GM12864 (cell line): ENCODE results near the gene ZBTB3.
"Not testable (repeated sequence)": the region's sequence is repeated elsewhere in the genome, so short reads cannot be mapped to it uniquely, and the experiment has no call there.

Experiments used
- DNase-seq: peaks from one replicate; pipeline ENCODE4 v3.0.0-alpha.2; 2011; ENCODE audit warnings: low read depth
- H3K4me3 ChIP-seq: 2 replicates; pipeline ENCODE4 v1.5.1; 2011; ENCODE audit warnings: mild to moderate bottlenecking, low read depth, low read length, control low read depth
- TF ChIP-seq, protein P1 (sequence below): IDR thresholded peaks from 2 replicates; pipeline ENCODE4 v1.5.1; 2011; ENCODE audit warnings: low read depth, mild to moderate bottlenecking, moderate library complexity, low read length, control low read depth, inconsistent platforms; ENCODE audit errors: missing control alignments

ZBTB3 gene

DNA sequence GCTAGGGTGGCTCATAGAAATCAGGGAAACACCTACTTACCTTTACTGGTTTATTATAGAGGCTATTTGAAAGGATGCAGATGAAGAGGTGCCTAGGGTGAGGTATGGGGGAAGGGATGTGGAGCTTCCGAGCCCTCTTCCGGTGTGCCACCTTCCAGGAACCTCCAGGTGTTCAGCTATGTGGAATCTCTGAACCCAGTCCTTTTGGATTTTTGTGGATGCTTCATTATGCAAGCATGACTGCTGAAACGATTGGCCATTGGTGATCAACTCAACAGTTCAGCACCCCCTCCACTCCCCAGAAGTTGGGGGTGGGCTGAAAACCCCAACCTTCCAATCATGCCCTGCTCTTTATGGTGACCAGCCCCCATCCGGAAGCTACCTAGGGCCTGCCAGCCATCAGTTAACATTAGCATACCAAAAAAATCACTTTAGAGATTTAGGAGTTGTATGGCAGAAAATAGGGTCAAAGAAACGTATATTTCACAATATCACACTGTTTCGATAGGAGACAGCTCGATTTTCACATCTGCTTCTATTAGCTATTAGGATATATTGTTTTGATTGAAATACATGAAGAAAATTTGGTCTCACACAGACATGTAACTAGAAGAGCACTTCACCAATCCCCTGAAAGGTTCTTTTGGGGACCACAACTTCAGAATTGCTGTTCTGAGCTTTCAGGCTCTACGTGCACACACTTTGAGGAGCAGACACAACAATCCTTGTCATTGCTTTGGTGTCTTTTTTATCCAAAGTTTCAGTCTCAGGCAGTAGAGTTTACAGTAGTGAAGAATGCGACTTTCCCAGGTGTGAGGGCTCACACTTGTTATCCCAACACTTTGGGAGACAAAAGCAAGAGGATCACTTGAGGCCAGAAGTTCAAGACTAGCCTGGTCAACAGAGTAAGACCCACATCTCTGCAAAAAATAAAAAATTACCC, 4.2 kb upstream of the ZBTB3 start:
- TF ChIP-seq, protein P1, sequence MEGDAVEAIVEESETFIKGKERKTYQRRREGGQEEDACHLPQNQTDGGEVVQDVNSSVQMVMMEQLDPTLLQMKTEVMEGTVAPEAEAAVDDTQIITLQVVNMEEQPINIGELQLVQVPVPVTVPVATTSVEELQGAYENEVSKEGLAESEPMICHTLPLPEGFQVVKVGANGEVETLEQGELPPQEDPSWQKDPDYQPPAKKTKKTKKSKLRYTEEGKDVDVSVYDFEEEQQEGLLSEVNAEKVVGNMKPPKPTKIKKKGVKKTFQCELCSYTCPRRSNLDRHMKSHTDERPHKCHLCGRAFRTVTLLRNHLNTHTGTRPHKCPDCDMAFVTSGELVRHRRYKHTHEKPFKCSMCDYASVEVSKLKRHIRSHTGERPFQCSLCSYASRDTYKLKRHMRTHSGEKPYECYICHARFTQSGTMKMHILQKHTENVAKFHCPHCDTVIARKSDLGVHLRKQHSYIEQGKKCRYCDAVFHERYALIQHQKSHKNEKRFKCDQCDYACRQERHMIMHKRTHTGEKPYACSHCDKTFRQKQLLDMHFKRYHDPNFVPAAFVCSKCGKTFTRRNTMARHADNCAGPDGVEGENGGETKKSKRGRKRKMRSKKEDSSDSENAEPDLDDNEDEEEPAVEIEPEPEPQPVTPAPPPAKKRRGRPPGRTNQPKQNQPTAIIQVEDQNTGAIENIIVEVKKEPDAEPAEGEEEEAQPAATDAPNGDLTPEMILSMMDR: no peak
- DNase-seq: no peak
- H3K4me3 ChIP-seq: no peak overlapping the region

DNA sequence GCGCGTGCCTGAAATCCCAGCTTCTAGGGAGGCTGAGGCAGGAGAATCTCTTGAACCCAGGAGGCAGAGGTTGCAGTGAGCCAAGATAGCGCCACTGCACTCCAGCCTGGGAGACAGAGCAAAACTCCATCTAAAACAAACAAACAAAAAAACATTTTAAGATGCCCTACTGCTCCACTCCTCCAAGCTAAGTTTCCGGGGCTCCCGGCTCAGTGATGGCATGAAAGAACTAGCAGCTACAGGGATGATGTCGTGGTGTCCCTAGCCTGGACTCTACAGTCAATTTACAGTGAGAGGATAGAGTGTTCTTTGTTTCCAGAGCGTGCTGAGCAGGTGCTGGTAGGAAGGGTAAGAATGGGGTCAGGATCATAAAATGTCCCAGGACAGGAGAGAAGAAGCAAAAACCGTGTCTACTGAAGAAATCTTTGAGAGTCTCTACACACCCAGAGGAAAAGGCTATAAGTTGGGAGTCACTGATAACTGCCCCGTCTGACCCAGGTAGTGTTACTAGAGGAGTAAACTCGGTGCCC, 1.2 kb upstream of the ZBTB3 start:
- TF ChIP-seq, protein P1: no peak
- DNase-seq: no peak
- no peak overlapping the region for H3K4me3 ChIP-seq

DNA sequence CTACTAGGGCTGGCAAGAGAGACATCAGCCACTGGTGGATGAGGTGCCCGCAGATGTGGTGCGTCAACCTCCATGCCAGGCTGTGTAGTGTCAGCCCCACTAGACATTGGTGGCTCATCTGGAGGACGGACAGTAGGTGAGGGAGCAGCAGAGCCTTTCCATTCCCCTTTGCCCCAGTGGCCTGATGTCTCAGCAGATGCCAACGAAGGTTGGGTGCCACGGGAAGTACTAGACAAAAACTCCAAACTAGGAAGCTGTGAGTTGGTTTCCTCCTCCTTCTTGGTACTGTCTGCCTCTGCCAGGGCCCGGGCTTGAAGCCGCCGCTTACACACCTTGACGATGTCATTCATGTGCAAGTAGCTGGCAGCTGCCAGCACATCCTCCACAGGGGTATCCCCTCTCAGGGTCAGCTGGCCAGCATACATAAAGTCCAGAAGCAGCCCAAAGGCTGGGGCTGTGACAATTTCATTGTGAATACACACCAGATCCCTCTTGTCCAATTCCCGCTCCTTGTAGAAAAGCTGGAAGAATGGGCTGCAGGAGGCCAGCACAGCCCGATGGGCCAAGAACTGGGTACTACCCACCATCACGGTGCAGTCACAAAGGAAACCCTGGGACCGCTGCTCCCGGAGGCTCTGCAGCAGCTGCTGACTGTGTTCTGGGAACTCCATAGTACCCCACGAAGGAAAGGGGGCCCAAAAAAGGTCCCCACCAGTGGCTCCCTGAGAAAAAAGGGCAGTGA, 795 bp downstream of the ZBTB3 start:
- TF ChIP-seq, protein P1: no peak
- no peak for DNase-seq
- H3K4me3 ChIP-seq: peak overlapping the region; percentile 69

DNA sequence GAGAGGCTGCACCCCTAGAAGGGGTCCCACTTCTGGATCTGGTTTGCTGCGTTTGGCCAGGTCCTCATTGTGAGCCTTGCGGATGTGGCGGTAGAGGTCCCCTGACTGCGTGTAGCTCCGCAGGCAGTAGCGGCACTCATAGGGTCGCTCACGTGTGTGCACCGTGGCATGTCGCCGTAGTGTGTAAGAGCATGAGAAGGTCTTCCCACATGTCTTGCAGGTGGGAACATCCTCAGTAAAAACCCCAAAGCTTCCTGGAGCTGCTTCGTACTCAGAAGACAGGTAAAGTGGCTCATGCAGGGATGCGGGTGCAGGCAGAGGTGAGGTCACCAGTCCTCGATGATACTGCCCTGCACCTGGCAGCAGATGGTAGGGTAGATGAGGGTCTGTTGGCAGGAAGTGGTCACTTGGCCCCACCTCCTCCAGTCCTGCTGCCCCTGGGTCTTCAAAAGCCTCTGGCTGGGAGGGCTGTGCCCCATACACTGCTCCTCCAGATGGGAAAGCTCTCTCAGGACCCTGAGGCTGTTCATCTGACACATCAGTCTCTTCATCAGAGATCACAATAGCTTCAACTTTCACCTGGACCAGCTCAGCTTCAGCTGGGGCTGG, 1.7 kb downstream of the ZBTB3 start:
- no peak for DNase-seq
- H3K4me3 ChIP-seq: no peak overlapping the region
- TF ChIP-seq, protein P1: no peak

DNA sequence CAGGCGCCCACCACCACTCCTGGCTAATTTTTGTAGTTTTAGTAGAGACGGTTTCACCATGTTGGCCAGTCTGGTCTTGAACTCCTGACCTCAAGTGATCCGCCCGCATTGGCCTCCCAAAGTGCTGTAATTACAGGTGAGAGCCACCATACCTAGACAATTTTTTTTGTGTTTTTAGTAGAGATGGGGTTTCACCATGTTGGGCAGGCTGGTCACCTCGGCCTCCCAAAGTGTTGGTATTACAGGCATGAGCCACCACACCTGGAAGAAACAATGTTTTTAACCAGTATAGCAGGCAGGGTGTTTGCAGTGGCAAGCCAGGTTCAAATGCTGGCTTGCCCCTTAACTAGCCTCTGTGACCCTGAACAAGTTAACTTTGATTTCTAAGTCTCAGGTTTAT, 4.0 kb downstream of the ZBTB3 start:
- not testable (repeated sequence) for DNase-seq, H3K4me3 ChIP-seq

DNA sequence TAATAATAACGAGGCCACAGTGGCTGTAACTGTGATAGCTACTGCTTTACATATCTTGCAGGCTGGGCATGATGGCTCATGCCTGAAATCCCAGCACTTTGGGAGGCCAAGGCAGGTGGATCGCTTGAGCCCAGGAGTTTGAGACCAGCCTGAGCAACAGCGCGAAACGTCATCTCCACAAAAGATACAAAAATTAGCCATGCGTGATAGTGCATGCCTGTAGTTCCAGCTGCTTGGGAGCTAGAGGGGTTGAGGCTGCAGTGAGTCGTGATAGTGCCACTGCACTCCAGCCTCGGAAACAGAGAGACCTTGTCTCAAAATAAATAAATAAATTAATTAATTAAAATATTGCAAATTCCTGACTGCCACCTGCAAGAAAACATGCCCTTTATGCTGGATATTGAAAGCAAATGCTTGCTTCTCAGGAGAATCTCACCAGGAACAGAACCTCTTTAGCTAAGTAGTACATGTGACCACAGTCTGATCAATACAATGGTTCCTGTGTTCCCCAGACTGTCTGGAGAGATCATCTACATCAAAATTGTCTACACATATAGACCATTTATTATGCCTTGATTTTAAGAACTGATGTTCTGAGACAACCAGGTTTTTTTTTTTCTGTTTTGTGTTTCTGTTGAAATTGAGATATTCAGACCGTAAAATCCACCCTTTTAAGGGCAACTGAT, 6.3 kb downstream of the ZBTB3 start:
- no peak overlapping the region for H3K4me3 ChIP-seq
- no peak for DNase-seq
- TF ChIP-seq, protein P1: no peak
